ENCODE data around the gene SMIM22. TPM values are rescaled to one million over a fixed set of nuclear protein-coding genes. Genes with fewer than 3 reads are reported as not detected.

SMIM22 gene
- total RNA-seq, 3 donors from 2014 or later = 208 to 573 (median 395) TPM

- no peaks in the 10 kb centered on the region for H3K4me1 ChIP-seq (ENCODE audit: low read depth)
- ATAC-seq (no peak), DNase-seq (no peak)
- no peaks in the 10 kb centered on the region for H3K9me3 ChIP-seq
- intact Hi-C loops (cut with DNase I, micrococcal nuclease) = no loop called here
- H3K36me3 ChIP-seq (ENCODE audit: low read depth) = no peaks in the 10 kb centered on the region
- H3K4me3 ChIP-seq = no peak overlapping the region
- TF ChIP-seq CTCF (IDR thresholded peaks at IDR 0.05) = no peak
These were observed 4.3 kb upstream of the SMIM22 start for GRCh38 chr16:4790871-4791270.

GRCh38 chr16:4792951-4793513, 2.1 kb upstream of the SMIM22 start:
- intact Hi-C loops (cut with DNase I, micrococcal nuclease) = no loop called here
- Histone ChIP-seq H3K36me3 (ENCODE audit: low read depth) (no peaks in the 10 kb centered on the region), H3K9me3 (no peaks in the 10 kb centered on the region), H3K4me3 (no peak overlapping the region), H3K4me1 (ENCODE audit: low read depth) (peaks cover 8% of the 10 kb centered on the region)
- ATAC-seq (no peak), DNase-seq (no peak)
- no peak for TF ChIP-seq CTCF (IDR thresholded peaks at IDR 0.05)

GRCh38 chr16:4795828-4796572, 831 bp downstream of the SMIM22 start:
- intact Hi-C loops (cut with DNase I, micrococcal nuclease) = no loop called here
- DNase-seq (peak in 2 of 3 donors; percentile 34 to 73), ATAC-seq (peak; percentile 68)

GRCh38 chr16:4796982-4797804, 2.0 kb downstream of the SMIM22 start:
- intact Hi-C loops (cut with DNase I, micrococcal nuclease) = no loop called here
- DNase-seq (peak in 2 of 3 donors; percentile 31 to 56), ATAC-seq (peak; percentile 4)
- Histone ChIP-seq H3K4me3 (no peak overlapping the region), H3K4me1 (ENCODE audit: low read depth) (peaks cover 27% of the 10 kb centered on the region), H3K36me3 (ENCODE audit: low read depth) (no peaks in the 10 kb centered on the region), H3K9me3 (no peaks in the 10 kb centered on the region)
- TF ChIP-seq CTCF (IDR thresholded peaks at IDR 0.05) = no peak

More at GRCh38 chr16:4795828-4796572, 831 bp downstream of the SMIM22 start:
- Histone ChIP-seq H3K36me3 (ENCODE audit: low read depth) (no peaks in the 10 kb centered on the region), H3K4me1 (ENCODE audit: low read depth) (peaks cover 18% of the 10 kb centered on the region), H3K4me3 (peak overlapping the region; percentile 24), H3K9me3 (no peaks in the 10 kb centered on the region)
- no peak for TF ChIP-seq CTCF (IDR thresholded peaks at IDR 0.05)

GRCh38 chr16:4797805-4798252, 2.7 kb downstream of the SMIM22 start:
- TF ChIP-seq CTCF (IDR thresholded peaks at IDR 0.05) = no peak
- H3K4me3 ChIP-seq = no peak overlapping the region
- intact Hi-C loops (cut with DNase I, micrococcal nuclease) = no loop called here
- ATAC-seq (no peak), DNase-seq (no peak)
- H3K4me1 ChIP-seq (ENCODE audit: low read depth) = peaks cover 27% of the 10 kb centered on the region
- H3K36me3 ChIP-seq (ENCODE audit: low read depth) = no peaks in the 10 kb centered on the region
- H3K9me3 ChIP-seq = no peaks in the 10 kb centered on the region
